ENCODE data around the gene CAP2. TPM values are rescaled to one million over a fixed set of nuclear protein-coding genes. Genes with fewer than 3 reads are reported as not detected.
A peak's percentile ranks its signal among the peaks of the same experiment; 100 is the strongest.
"Not testable (repeated sequence)": the region's sequence is repeated elsewhere in the genome, so short reads cannot be mapped to it uniquely, and the experiment has no call there.

The CAP2 gene
- polyA plus RNA-seq, 4 donors, result 13.4 to 15.6 (median 14.0) TPM

DNA sequence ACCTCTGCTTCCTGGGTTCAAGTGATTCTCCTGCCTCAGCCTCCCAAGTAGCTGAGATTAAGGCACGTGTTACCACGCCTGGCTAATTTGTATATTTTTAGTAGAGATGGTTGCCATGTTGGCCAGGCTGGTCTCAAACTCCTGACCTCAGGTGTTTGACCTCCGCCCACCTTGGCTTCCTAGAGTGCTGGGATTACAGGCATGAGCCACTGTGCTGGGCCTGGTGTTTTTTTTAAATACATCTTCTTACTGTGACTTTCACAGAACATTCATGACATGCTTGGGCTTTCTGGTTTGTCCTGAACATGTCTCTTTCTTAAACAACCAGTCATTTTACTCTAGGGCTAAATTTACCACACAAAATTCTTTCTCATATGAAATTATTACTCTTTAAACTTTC is 172.0 kb downstream of the CAP2 start:
- DNase-seq (ENCODE audit: low read depth in 4 of 4, low spot score in 3 of 4), result no peak

DNA sequence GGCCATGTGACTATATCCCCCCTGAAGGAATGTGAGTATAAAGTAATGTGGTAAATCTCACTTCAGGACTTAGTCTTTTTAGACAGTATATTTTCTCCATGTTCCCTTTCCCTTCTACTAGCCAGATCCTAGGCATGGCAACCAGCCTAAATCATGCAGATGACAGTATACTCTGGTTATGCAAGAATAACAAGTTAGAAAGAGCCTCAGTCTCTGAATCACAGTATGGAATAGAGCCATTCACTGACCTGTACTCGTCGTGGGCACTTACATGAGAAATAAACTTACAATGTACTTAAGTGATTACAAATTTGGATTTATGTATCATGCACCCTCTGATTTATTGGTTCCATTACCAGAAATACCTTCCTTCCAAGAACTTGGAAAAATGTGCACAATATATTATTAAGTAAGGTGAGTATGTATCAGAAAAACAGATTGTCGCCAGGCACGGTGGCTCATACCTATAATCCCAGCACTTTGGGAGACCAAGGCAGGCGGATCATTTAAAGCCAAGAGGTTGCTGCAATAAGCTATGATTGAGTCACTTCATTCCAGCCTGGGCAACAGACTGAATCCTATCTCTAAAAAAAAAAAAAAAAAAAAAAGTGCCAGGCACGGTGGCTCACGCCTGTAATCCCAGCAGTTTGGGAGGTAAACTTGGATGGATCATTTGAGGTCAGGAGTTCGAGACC is 181.6 kb downstream of the CAP2 start:
- no peak for DNase-seq (ENCODE audit: low read depth in 4 of 4, low spot score in 3 of 4)

DNA sequence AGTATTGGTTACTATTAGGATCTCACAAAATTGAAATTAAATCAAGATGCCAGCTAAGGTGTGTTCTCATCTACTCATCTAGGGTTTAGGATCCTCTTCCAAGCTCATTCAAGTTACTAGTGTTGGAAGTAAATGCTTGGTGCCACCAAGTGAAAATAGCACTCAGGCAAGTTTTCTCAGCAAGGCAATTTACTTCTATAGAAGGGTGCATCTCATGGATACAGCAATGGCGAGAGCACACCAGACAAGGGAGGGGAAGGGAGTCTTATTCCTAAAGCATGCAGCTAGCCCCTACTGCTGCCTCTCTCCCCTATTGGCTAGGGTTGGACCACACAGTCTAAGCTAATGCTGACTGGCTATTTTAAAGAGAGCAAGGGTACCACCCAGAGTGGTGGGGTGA is 183.7 kb downstream of the CAP2 start:
- no peak for DNase-seq (ENCODE audit: low read depth in 4 of 4, low spot score in 3 of 4)

DNA sequence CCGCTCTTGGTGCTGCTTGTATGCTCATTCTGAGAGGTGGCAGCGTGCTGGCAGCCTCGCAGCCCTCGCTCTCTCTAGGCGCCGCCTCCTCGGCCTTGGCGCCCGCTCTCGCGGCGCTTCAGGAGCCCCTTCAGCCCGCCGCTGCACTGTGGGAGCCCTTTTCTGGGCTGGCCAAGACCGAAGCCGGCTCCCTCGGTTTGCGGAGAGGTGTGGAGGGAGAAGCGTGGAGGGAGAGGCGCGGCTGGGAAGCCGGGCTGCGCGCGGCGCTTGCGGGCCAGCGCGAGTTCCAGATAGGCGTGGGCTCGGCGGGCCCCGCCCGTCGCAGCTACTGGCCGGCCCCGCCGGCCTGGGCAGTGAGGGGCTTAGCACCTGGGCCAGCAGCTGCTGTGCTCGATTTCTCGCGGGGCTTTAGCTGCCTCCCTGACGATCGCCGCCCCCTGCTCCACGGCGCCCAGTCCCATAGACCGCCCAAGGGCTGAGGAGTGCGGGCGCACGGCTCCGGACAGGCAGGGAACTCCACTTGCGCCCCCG is 187.2 kb downstream of the CAP2 start:
- DNase-seq (ENCODE audit: low read depth in 4 of 4, low spot score in 3 of 4), result peak in 3 of 4 donors; percentile 21 to 37 (median 22)

DNA sequence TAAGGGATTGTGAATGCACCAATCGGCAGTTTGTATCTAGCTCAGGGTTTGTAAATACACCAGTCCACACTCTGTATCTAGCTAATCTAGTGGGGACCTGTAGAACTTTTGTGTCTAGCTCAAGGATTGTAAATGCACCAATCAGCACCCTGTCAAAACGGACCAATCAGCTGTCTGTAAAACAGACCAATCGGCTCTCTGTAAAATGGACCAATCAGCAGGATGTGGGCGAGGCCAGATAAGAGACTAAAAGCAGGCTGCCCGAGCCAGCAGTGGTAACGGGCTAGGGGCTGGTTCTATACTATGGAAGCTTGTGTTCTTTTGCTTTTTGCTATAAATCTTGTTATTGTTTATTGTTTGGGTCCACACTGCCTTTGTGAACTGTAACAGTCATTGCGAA is 187.9 kb downstream of the CAP2 start:
- DNase-seq (ENCODE audit: low read depth in 4 of 4, low spot score in 3 of 4), result not testable (repeated sequence)

DNA sequence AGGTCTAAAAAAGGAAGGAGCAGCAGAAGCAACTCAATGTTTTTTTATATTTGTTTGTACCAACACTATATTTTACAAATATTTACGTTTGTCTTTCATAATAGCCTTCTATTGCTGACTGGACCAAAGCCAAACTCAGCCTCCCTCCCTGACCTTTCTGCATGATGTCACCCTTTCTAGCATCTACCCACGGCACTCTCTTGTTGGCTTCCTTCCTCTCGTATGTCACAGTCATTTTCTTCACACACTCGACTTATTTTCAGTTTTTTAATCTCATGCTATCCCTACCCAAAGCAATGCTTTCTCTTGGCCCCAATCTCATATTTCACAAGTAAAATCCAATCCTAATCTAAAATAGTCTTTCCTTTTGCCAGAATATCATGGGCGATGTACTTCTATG is 190.4 kb downstream of the CAP2 start:
- no peak for DNase-seq (ENCODE audit: low read depth in 4 of 4, low spot score in 3 of 4)

DNA sequence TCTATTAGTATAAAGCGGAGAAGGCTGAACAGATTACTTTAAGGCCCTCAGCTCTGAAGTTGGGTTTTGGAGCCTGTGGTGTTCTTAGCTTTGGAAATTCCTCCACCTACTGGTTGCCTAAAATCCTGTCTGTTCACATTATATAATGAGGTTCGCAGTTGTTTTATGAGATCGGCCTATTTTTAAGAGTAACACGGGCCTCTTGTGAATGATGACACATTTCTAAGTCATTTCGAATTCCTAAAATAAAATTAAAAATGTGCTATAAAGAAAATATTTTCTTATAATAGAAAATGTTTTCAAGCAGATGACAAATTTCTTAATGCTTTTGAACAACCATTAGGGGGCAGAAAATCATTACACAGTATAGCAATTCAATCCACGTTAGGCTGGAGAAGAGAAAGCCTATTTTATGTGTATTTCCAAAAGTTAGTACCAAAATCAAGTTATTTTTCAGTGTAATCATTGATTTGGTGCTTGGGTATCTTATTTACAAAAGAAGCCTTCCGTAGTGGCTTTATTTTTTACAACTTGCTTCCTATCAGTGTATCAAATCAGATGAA is 190.9 kb downstream of the CAP2 start:
- peak; percentile 54 to 67 (median 63) for DNase-seq (ENCODE audit: low read depth in 4 of 4, low spot score in 3 of 4)

DNA sequence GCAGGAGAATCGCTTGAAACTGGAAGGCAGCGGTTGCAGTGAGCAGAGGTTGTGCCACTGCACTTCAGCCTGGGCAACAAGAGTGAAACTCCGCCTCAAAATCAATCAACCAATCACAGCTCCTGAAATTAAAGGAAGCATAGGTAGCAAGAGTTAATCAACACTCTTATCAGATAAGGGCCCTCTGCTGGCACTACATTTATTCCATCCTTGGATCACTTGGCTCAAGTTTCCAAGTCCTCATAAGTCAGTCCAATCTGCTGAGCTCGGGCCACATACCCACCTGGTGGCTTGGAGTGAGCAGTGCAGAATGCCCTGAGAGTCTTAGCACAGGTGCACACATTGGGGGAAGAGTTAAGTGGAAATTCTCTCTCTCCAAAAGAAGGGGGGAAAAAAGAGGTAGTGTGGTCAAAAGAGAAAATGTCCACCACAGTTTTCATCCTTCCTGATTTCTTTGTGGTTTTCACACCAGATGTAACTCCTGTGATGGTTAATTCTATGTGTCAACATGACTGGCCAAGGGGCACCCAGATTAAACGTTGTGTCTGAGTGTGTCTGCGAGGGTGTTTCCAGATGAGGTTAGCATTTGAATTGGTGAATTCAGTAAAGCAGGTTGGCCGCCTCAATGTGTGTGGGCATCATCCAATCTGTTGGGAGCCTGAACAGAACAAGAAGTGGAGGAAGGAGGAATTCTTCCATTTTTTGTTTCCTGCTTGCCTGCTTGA is 192.5 kb downstream of the CAP2 start:
- no peak for DNase-seq (ENCODE audit: low read depth in 4 of 4, low spot score in 3 of 4)

DNA sequence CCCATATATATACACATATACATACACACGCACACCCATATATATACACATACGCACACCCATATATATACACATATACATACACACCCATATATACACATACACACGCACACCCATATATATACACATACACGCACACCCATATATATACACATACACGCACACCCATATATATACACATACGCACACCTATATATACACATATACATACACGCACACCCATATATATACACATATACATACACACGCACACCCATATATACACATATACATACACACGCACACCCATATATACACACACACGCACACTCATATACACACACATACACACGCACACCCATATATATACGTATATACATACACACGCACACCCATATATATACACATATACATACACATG is 193.2 kb downstream of the CAP2 start:
- not testable (repeated sequence) for DNase-seq (ENCODE audit: low read depth in 4 of 4, low spot score in 3 of 4)

DNA sequence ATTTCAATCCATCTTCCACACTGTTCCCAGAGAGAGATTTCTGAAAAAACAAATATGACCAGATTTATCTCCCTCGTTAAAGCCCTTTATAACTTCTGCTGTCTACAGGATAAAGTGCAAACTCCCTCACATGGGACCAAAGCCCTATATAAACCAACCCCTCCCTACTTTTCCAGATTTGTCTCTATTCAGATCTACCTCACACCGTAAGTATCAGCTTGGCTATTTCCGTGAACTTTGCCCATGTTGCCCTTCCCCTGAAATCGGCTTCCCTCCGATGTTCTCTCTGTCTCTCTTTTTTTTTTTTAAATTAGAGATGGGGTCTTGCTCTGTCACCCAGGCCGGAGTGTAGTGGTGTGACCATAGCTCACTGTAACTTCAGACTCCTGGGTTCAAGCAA is 194.6 kb downstream of the CAP2 start:
- DNase-seq (ENCODE audit: low read depth in 4 of 4, low spot score in 3 of 4), result no peak

DNA sequence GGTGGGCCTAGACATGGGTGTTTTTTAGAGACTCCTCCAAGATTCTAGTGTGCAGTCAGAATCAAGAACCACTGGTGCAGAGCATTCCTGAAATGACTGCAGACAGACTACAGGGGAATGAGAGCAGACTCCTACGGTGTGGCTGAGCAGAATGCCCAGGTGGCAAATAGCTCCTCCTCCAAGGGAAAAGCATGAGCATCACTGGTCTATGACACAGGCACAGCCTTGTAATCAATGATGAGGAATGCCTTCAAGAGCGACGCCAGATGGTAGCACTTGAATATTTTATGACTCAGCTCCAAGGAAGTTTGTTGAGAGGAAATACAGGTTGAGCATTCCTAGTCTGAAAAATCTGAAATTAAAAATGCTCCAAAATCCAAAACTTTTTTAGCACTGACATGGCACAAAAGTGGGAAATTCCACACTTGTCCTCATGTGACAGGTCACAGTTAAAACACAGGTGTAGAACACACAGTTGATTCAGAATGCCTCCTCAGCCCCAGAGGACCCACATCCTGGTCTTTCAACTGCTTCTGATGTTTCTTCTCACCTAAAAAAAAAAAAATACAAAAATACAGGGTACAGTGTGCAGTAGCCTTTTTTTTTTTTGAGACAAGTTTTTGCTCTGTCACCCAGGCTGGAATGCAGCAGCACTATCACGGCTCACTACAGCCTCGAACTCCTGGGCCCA is 196.2 kb downstream of the CAP2 start:
- DNase-seq (ENCODE audit: low read depth in 4 of 4, low spot score in 3 of 4), result peak in 2 of 4 donors; percentile 18 to 19

DNA sequence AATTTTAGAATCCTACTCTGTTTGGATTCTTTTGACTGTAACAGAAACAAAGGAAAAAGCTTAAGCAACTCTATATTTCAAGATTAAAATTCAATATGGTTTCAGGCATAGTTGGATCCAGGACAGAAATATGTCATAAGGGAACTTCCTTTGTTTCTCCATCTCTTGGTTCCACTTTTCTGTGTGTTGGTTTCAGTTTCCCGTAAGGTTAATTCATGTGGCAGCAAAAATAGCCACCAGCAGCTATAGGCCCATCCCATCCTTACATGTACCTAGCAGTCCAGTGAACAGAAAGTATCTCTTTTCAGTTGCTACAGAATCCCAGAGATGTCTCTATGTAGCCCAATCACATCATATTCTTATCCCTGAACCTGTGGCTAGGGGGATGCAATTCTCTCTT is 197.9 kb downstream of the CAP2 start:
- DNase-seq (ENCODE audit: low read depth in 4 of 4, low spot score in 3 of 4), result no peak

DNA sequence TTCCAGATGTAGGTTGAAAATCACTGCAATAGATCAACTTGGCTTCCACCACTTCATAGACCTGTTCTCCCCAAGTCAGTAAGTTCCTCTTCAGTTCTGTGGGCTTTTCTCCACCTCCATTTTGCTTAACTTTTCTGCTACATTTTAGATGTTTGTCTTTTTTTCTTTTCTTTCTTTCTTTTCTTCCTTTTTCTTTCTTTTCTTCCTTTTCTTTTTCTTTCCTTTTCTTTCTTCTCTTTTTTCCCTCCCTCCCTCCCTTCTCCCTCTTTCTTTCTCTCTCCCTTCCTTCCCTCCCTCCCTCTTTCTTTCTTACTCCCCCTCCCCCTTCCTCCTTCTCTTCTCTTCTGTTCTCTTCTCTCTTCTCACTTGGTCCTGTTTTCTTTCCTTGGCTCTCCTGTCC is 199.9 kb downstream of the CAP2 start:
- DNase-seq (ENCODE audit: low read depth in 4 of 4, low spot score in 3 of 4), result no peak

DNA sequence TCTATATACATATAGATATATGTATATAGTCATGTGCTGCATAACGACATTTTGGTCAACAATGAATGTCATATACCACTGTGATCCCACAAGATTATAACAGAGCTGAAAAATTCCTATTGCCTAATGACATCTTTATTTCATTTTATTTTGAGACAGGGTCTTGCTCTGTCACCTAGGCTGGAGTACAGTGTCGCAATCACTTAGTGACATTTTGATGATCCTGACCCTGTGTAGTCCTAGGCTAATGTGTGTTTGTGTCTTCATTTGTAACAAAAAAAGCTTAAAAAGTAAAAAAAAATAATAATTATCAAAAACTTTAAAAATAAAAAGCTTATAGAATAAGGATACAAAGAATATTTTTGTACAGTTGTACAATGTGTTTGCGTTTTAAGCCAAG is 202.7 kb downstream of the CAP2 start:
- DNase-seq (ENCODE audit: low read depth in 4 of 4, low spot score in 3 of 4), result no peak

DNA sequence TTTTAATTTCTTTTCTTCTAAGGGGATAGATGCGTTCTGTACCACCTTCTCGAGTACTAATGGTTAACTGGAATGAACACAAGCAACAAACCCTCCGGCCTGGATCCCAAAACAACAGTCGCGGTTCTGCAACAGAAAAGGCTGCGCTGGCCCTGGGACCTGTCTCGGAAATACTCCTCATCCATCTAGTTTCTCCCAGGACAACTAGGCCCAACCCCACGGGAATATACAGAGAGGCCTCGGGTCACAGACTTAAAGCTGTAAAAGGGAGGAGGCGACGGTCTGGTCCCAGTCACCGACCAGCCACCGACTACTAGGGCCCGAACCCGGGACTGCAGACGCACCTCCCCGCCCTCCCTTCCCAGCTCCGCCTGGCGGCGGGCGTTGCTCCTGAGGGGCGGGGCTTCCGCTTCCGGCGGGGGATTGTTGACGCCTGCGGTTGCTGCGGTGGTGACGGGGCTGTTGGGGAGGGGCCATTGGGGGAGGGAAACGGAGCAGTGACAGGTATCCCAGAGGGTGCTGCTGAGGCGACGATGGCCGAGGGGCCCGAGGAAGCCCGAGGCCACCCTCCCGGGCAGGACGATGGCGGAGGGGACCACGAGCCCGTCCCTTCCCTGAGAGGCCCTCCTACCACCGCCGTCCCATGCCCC is 206.6 kb downstream of the CAP2 start, which contains the start of gene FAM8A1:
Gene FAM8A1 (plus strand): TSS at position 426 of the 650 bp plus-strand sequence. CDS start 108 bp downstream, at position 534.
- DNase-seq (ENCODE audit: low read depth in 4 of 4, low spot score in 3 of 4), result peak; percentile 87 to 91 (median 90)

DNA sequence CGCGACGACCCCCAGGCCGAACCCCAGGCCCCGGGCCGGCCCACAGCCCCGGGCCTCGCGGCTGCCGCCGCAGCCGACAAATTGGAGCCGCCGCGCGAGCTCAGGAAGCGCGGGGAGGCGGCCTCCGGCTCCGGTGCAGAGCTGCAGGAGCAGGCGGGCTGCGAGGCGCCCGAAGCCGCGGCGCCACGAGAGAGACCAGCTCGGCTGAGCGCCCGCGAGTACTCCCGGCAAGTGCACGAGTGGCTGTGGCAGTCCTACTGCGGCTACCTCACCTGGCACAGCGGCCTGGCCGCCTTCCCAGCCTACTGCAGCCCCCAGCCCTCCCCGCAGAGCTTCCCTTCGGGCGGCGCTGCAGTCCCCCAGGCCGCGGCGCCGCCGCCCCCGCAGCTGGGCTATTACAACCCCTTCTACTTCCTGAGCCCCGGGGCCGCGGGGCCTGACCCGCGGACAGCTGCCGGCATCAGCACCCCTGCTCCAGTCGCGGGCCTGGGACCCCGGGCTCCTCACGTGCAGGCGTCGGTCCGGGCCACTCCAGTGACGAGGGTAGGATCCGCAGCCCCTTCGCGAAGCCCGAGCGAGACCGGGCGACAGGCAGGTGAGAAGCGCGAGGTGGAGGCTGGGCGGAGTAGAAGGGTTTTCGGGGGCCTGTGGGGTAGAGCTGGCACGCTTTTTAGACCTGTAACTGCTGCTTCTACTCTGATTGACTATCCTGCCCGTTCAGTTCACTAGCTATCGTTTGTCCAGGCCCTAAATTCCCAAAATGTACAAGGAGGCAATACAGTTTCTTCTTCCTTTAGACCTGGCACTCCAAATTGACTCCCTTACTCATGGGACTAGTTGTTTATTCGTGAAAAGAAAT is 207.4 kb downstream of the CAP2 start:
- DNase-seq (ENCODE audit: low read depth in 4 of 4, low spot score in 3 of 4), result peak; percentile 16 to 38 (median 30)

DNA sequence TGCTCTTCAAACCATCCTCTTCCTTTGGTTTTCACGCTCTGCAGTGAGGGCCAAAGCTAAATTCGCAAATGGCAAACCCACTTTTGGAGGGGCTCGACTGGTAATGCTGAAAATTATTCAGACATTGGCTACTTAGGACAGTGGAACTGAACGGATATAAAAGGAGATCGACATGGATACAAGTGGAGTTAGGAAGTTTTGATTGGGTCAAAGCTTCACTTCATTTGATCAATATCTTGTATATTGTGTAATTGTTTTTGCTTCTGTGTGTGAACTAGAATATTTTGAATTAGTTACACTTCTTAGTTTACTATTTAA is 207.9 kb downstream of the CAP2 start:
- DNase-seq (ENCODE audit: low read depth in 4 of 4, low spot score in 3 of 4), result no peak

DNA sequence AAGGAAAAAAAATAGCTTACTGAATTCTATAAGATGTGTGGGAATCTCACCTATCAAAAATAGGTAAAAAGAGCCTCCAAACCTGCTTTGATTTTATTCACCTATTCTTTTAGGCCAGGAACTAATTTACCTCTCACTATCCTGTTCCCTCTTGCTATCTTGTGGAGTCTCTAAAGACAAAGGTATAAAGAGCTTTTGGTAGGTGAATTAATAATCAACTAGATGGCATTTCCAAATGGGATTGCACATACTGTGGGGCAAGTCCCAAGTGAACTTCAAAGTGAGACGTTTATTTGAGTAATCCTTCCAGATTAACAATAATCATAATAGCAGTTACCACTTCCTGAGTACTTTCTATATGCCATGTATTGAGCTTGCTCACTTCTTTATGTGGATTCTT is 209.5 kb downstream of the CAP2 start:
- DNase-seq (ENCODE audit: low read depth in 4 of 4, low spot score in 3 of 4), result no peak

DNA sequence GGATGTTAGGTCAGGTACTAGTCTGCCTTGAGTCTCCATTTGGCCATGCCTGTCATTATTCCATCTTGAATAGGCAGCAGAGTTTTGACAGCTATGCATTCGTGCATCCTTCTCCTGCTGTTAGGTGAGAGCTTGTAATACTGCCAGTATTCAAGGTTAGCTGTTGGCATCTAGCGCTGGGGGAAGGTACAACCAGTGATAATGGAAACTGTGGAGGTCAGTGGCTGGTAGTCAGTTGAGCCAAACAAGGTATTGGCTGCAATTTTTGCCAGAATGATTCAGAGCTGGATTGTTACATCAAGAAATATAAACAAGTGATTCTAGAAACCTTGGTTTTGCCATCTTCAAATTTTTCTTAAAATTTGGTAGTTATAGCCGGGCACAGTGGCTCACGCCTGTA is 213.2 kb downstream of the CAP2 start:
- DNase-seq (ENCODE audit: low read depth in 4 of 4, low spot score in 3 of 4), result no peak

Data from left renal pelvis (tissue), 4 donors.